ENCODE measurements around the gene NANOS3.

The NANOS3 gene

DNA sequence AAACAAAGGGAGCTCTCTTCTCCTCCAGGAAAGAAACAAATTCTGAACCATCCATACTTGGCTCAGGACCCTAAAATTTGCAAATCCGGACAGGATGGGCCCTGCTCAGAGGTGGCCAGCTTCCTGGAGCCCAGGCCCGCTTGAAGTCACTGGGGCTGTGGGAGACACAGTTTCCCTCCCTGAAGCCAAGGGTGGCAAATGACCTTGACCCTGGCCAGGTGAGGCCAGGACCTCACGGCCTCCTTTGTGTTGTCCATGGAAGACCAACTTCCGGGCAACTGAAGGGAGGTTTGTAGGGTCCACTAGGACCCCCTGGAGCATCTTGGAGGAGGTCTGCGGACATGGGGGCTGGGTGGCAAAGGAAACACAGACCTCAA, 5.5 kb downstream of the NANOS3 start:
- no peak for DNase-seq (ENCODE audit: low read depth in 2 of 2)
- no peak for TF ChIP-seq CTCF (IDR thresholded peaks at IDR 0.05; ENCODE audit: low read depth, low read length)
- H3K4me3 ChIP-seq (replicated peaks in 1 of 2; ENCODE audit: low read depth in 2 of 2, low read length in 2 of 2), result no peak overlapping the region

GRCh38 chr19:13882836-13883235, 5.9 kb downstream of the NANOS3 start:
- TF ChIP-seq CTCF (IDR thresholded peaks at IDR 0.05; ENCODE audit: low read depth, low read length), result no peak
- no peak for DNase-seq (ENCODE audit: low read depth in 2 of 2)
- H3K4me3 ChIP-seq (replicated peaks in 1 of 2; ENCODE audit: low read depth in 2 of 2, low read length in 2 of 2), result no peak overlapping the region

GRCh38 chr19:13883516-13884064, 6.7 kb downstream of the NANOS3 start:
- no peak overlapping the region for H3K4me3 ChIP-seq (replicated peaks in 1 of 2; ENCODE audit: low read depth in 2 of 2, low read length in 2 of 2)
- no peak for TF ChIP-seq CTCF (IDR thresholded peaks at IDR 0.05; ENCODE audit: low read depth, low read length)

GRCh38 chr19:13884726-13885591, 8.0 kb downstream of the NANOS3 start:
- no peak overlapping the region for H3K4me3 ChIP-seq (replicated peaks in 1 of 2; ENCODE audit: low read depth in 2 of 2, low read length in 2 of 2)
- DNase-seq (ENCODE audit: low read depth in 2 of 2), result no peak
- TF ChIP-seq CTCF (IDR thresholded peaks at IDR 0.05; ENCODE audit: low read depth, low read length), result no peak

More at GRCh38 chr19:13883516-13884064, 6.7 kb downstream of the NANOS3 start:
- no peak for DNase-seq (ENCODE audit: low read depth in 2 of 2)

DNA sequence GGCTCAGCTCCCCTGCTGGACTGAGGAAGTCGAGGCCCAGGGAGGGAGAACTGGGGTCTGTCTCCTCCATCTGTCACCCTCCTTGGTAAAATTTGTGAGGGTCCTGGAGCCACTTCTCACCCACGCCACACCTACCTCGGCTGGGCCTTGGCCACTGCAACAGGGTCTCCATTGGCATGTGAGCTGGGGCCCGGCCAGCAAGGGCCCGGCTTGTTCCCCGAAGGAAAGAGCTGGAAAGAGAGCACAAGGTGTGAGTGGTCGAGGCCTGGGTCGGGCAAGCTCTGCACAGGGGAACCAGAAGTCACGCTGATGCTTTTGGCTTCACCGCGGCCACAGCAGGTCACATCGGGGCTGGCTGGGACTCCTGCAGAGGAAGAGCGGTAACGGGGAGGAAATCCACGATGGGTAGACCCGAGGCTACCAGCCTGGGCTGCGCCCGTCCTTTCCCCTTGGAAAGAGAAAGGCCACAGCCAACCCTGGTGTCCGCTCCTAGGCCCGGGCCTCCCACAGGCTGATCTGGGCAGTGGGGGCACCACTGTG, 9.0 kb downstream of the NANOS3 start:
- no peak overlapping the region for H3K4me3 ChIP-seq (replicated peaks in 1 of 2; ENCODE audit: low read depth in 2 of 2, low read length in 2 of 2)
- TF ChIP-seq CTCF (IDR thresholded peaks at IDR 0.05; ENCODE audit: low read depth, low read length), result no peak

DNA sequence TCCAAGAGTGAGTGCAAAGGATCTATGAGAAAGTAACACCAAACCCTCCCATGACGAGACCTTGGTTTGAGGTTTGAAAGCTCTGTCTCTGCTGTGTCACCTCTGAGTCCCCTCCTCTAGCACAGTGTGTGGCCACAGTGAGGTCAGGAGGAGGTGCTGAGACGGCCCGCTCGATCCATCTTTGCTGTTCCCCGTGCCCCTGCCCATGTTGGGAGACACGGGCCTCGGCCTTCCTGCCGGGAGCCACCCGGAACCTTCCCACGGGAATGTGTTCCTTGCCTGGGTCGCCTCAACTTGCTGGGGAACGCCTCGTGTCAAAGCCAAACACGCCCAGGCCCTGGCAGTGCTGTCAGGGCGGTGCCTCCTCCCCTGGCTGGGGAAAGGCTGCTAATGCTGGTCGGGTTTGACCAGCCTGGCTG, 10.1 kb downstream of the NANOS3 start:
- H3K4me3 ChIP-seq (replicated peaks in 1 of 2; ENCODE audit: low read depth in 2 of 2, low read length in 2 of 2), result no peak overlapping the region
- TF ChIP-seq CTCF (IDR thresholded peaks at IDR 0.05; ENCODE audit: low read depth, low read length), result no peak
- no peak for DNase-seq (ENCODE audit: low read depth in 2 of 2)

More for the DNA sequence above, 9.0 kb downstream of the NANOS3 start:
- no peak for DNase-seq (ENCODE audit: low read depth in 2 of 2)
